Measurements from ENCODE around the gene KIF3C. TPM values are rescaled to one million over a fixed set of nuclear protein-coding genes. Genes with fewer than 3 reads are reported as not detected.
"Not testable (repeated sequence)": the region's sequence is repeated elsewhere in the genome, so short reads cannot be mapped to it uniquely, and the experiment has no call there.

Gene KIF3C
- total RNA-seq, 8 experiments from 2014 or later, result 1.1 to 61.7 (median 48.5) TPM

DNA sequence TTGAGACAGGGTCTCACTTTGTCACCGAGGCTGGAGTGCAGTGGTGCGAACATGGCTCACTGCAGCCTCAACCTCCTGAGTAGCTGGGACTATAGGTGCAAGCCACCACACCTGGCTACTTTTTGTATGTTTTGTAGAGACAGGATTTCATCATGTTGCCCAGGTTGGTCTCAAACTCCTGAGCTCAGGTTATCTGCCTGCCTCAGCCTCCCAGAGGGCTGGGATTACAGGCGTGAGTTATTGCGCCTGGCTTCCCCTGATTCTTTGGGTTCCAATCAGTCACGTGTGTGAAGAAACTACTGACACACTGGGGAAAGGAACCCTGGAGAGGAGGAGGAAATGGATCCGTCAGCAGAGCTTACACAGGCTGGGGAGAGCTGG, 29.3 kb upstream of the KIF3C start:
- in situ Hi-C loops (cut with MboI; ENCODE audit: low pct_unique_long_range_greater_than_20kb in 2 of 9, low sequenced_read_pairs in 9 of 9, unreplicated experiment in 9 of 9), result no loop called here
- Histone ChIP-seq H3K27ac (no peak overlapping the region), H3K4me3 (no peak overlapping the region), H3K4me1 (replicated peaks in 1 of 2) (peaks cover 0 to 11% of the 10 kb centered on the region in 2 donors)
- ATAC-seq (replicated peaks in 6 of 8), result no peak
- 20 to 100% (median 80%) methylated on average over 1 to 6 of the region's 6 CpGs; no CpG with 5 or more reads in 2 of the 10 experiments for WGBS, 10 experiments

DNA sequence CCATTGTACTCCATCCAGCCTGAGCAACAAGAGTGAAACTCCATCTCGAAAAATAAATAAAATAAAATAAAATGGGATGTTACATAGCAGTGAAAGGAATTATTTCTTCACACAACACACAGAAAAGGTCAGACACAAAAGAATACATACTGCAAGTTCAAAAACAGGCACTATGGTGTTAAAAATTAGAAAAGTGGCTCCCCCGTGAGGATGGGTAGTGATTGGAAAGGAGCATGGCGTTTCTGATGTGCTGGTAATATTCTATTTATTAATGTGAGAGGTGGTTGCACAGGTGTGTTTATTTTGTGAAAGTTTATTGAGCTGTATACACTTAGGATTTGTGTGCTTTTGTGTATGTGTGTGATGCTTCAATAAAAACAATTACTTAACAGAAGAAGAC, 28.6 kb upstream of the KIF3C start:
- Histone ChIP-seq H3K27ac (no peak overlapping the region), H3K4me3 (no peak overlapping the region), H3K4me1 (replicated peaks in 1 of 2) (peaks cover 0 to 11% of the 10 kb centered on the region in 2 donors)
- no peak for ATAC-seq (replicated peaks in 6 of 8)
- 77 to 100% (median 92%) methylated on average over 1 to 3 of the region's 3 CpGs; no CpG with 5 or more reads in 1 of the 10 experiments for WGBS, 10 experiments
- in situ Hi-C loops (cut with MboI; ENCODE audit: low pct_unique_long_range_greater_than_20kb in 2 of 9, low sequenced_read_pairs in 9 of 9, unreplicated experiment in 9 of 9), result no loop called here

DNA sequence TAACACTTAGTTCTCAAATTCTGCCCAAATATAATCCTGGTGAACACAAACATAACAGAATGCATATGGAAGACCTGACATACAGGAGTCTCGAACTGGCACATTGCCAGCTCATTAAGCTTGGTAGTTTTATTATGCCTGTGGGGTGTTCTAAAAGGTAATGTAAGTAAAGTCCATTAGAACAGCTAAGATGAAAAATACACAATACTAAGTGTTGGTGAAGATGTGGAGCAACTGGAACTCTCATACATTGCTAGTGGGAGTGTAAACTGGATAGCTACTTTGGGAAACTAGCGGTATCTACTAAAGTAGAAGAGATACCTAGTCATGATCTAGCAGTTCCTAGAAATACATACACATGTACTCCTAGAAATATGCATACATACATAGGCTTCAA, 27.3 kb upstream of the KIF3C start:
- ATAC-seq (replicated peaks in 6 of 8), result no peak
- H3K4me3 ChIP-seq, result no peak overlapping the region
- in situ Hi-C loops (cut with MboI; ENCODE audit: low pct_unique_long_range_greater_than_20kb in 2 of 9, low sequenced_read_pairs in 9 of 9, unreplicated experiment in 9 of 9), result no loop called here
- H3K4me1 ChIP-seq (replicated peaks in 1 of 2), result peaks cover 0 to 11% of the 10 kb centered on the region in 2 donors
- 0 to 100% (median 63%) methylated on average over 1 to 2 of the region's 2 CpGs; no CpG with 5 or more reads in 2 of the 10 experiments for WGBS, 10 experiments
- H3K27ac ChIP-seq, result no peak overlapping the region

DNA sequence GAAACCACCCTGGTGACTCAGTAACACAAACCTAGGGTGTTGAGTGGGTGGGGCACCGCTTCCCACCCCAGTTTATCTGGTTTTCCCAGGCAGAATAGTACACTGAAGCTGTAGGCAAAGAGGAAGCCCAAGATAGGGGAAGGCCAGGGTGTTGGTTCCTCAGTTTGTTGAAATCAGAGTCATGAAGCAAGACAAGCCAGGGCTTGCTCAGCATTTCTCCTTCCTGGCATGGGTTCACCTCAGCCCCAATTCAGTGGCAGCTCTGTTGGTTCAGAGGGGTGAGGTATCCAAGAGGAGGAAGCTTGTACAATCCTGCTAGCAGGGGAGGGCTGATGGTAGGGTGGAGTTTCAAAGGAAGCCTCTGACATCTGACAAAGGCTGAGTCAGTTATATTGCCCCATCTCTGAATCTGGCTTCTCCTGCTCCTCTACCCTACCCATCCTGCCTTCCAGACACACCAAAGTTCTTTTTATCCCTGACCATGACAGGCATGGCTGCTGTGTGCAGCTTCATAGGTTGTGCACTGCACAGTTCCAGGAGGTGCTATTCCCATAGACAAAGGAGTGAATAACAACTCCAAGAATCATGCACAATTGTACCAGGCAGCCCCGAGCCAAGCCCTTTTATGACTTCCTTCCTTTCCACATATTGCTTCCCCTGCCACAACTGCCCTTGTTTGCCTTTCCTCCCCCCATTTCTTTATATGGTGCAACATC, 26.7 kb upstream of the KIF3C start:
- in situ Hi-C loops (cut with MboI; ENCODE audit: low pct_unique_long_range_greater_than_20kb in 2 of 9, low sequenced_read_pairs in 9 of 9, unreplicated experiment in 9 of 9), result no loop called here
- Histone ChIP-seq H3K4me3 (no peak overlapping the region), H3K27ac (no peak overlapping the region), H3K4me1 (replicated peaks in 1 of 2) (peaks cover 0 to 11% of the 10 kb centered on the region in 2 donors)
- ATAC-seq (replicated peaks in 6 of 8), result peak in 2 of 8 experiments; percentile 73 to 84
- 15 to 100% (median 49%) methylated on average over 1 to 2 of the region's 2 CpGs; no CpG with 5 or more reads in 6 of the 10 experiments for WGBS, 10 experiments

DNA sequence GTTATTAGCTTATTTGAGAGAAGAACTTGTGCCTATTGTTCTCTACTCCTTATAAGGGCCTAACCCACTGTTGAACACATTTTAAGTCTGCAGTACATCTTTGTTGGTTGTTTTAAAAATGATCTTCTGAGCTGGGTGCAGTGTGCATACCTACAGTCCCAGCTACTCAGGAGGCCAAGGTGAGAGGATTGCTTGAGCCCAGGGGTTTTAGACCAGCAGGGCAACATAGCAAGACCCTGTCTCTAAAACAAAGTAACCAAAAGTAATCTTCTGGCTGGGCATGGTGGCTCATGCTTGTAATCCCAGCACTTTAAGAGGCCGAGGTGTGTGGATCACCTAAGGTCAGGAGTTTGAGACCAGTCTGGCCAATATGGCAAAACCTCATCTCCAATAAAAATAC, 25.8 kb upstream of the KIF3C start:
- Histone ChIP-seq H3K27ac (no peak overlapping the region), H3K4me3 (no peak overlapping the region), H3K4me1 (replicated peaks in 1 of 2) (peaks cover 0 to 11% of the 10 kb centered on the region in 2 donors)
- WGBS, 10 experiments, result 83 to 100% (median 86%) methylated on average over 1 of the region's 1 CpG; no CpG with 5 or more reads in 6 of the 10 experiments
- ATAC-seq (replicated peaks in 6 of 8), result no peak
- in situ Hi-C loops (cut with MboI; ENCODE audit: low pct_unique_long_range_greater_than_20kb in 2 of 9, low sequenced_read_pairs in 9 of 9, unreplicated experiment in 9 of 9), result no loop called here

DNA sequence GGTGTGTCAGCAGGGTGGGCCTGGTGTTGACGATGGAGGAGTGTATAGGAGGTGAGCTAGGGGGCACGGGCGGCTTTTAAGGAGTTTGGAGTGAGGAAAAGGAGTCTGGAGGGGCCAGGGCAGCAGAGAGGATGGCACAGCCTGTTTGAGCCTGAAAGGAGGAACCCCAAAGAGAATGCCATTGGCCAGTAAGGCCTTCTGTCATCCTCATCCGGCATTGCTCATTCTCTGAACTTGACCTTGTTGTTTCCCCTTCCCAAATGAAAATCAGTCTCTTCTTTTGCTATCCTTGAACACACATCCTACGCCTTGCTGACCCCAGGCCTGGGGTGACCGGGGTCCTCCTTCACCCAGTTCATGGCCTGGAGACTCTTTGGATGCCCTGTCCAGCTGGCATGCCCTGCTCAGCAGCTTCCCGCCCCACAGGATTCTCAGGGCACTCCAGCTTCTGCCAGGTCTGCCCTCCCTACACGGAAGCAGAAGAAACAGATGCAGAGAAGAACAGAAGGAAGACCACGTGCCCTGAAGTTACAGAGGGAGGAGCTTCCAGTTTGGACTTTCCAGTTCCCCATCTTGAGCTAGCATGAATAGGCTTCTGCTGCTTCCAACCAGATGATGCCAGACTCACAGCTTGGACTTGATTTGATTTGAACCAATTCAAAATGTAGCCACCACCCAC, 20.5 kb upstream of the KIF3C start:
- H3K4me3 ChIP-seq, result no peak overlapping the region

DNA sequence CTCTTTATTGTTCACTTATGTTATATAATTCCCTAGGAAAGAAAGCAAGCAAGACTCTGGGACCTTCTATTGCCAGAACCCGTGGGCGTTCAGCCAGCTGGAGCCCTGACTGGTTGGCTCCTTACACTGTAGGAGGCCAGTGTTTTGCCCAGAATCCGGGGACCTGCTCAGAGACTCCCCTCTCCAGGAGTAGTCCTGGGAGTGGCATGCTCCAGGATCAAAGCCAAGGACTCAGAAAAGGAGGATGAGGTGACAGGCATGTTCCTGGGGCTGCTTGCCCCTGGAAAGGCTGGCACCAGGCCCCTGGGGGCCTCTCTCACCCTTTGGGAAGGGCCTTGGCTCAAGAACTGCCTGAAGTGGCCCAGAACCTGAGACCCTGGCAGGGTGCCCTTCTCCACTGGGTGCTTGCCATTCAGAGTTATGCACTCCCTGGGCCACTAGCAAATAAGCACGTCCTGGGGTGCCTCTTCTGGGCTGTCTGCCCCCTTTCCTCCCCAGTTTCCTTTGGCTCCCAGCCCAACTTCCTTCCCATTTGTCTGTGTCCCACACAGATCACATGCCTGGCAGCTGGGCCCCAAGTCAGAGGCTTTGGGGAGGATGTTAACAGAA, 19.6 kb upstream of the KIF3C start:
- ATAC-seq (replicated peaks in 6 of 8), result peak in 1 of 8 experiments; percentile 76

More for the DNA sequence above, 20.5 kb upstream of the KIF3C start:
- Histone ChIP-seq H3K4me1 (replicated peaks in 1 of 2) (no peaks in the 10 kb centered on the region), H3K27ac (no peak overlapping the region)
- ATAC-seq (replicated peaks in 6 of 8), result peak in 4 of 8 experiments; percentile 35 to 74 (median 54)
- in situ Hi-C loops (cut with MboI; ENCODE audit: low pct_unique_long_range_greater_than_20kb in 2 of 9, low sequenced_read_pairs in 9 of 9, unreplicated experiment in 9 of 9), result no loop called here
- 46 to 95% (median 73%) methylated on average over 2 to 7 of the region's 9 CpGs for WGBS, 10 experiments

DNA sequence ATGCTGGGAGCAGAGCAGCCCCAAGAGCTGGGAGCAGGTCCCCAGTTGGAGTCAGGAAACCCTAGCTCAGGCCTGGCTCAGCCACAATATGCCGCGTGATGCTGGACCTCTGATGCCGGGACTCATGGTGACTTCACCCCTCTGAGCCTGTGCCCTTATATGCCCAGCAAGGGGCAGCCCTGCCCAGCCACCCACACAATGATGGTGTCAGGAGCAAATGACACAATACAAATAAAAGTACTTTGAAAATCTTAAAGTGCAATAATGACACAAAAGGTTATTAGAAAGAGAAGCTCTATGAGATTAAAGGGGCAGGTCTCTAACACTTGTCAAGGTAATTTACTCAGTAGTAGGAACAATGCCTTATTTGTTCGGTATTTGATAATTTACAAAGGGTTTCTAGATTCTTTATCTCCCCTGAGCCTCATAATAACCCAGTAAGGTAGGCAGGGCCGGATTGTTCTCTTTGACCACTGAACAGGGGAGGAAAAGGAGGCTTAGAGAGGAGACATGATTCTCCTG, 18.3 kb upstream of the KIF3C start:
- Histone ChIP-seq H3K4me1 (replicated peaks in 1 of 2) (no peaks in the 10 kb centered on the region), H3K27ac (no peak overlapping the region), H3K4me3 (no peak overlapping the region)
- in situ Hi-C loops (cut with MboI; ENCODE audit: low pct_unique_long_range_greater_than_20kb in 2 of 9, low sequenced_read_pairs in 9 of 9, unreplicated experiment in 9 of 9), result no loop called here
- ATAC-seq (replicated peaks in 6 of 8), result peak in 1 of 8 experiments; percentile 17
- 43 to 100% (median 80%) methylated on average over 1 to 5 of the region's 5 CpGs; no CpG with 5 or more reads in 1 of the 10 experiments for WGBS, 10 experiments

More for the DNA sequence above, 19.6 kb upstream of the KIF3C start:
- Histone ChIP-seq H3K4me3 (no peak overlapping the region), H3K27ac (no peak overlapping the region), H3K4me1 (replicated peaks in 1 of 2) (no peaks in the 10 kb centered on the region)
- 0 to 80% (median 54%) methylated on average over 1 to 4 of the region's 4 CpGs; no CpG with 5 or more reads in 3 of the 10 experiments for WGBS, 10 experiments
- in situ Hi-C loops (cut with MboI; ENCODE audit: low pct_unique_long_range_greater_than_20kb in 2 of 9, low sequenced_read_pairs in 9 of 9, unreplicated experiment in 9 of 9), result no loop called here

DNA sequence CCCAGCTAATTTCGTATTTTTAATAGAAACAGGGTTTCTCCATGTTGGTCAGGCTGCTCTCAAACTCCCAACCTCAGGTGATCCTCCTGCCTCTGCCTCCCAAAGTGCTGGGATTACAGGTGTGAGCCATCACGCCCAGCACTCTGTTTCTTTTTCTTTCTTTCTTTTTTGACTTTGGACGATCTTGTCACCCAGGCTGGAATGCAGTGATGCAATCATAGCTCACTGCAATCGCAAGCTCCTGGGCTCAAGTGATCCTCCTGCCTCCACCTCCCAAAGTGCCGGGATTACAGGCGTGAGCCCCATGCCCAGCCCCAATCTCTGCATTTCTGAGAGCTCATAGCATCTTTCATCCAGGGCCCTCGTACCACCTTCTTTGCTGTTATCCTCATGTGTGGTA, 17.1 kb upstream of the KIF3C start:
- H3K4me1 ChIP-seq (replicated peaks in 1 of 2); ATAC-seq (replicated peaks in 6 of 8); H3K4me3 ChIP-seq; H3K27ac ChIP-seq: not testable (repeated sequence)
- in situ Hi-C loops (cut with MboI; ENCODE audit: low pct_unique_long_range_greater_than_20kb in 2 of 9, low sequenced_read_pairs in 9 of 9, unreplicated experiment in 9 of 9), result loop anchor here in 2 of 9 experiments (10.0 to 25.0 kb wide), 2 partner anchors 138 to 145 kb away; no protein-coding TSS in a partner anchor
- WGBS, 10 experiments, result 46 to 100% (median 73%) methylated on average over 1 to 6 of the region's 7 CpGs; no CpG with 5 or more reads in 1 of the 10 experiments

DNA sequence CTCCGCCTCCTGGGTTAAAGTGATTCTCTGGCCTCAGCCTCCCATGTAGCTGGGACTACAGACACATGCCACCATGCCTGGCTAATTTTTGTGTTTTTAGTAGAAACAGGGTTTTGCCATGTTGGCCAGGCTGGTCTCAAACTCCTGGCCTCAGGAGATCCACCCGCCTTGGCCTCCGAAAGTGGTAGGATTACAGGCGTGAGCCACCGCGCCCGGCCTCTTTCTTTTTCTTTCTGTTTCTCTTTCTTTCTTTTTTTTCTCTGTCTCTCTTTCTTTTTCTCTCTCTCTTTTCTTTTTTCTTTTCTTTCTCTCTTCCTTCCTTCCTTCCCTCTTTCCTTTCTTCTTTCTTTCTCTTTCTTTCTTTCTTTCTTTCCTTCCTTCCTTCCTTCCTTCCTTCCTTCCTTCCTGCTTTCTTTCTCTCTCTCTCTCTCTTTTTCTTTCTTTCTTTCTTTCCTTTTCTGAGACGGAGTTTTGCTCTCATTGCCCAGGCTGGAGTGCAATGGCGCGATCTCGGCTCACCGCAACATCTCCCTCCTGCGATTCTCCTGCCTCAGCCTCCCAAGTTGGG, 16.6 kb upstream of the KIF3C start:
- in situ Hi-C loops (cut with MboI; ENCODE audit: low pct_unique_long_range_greater_than_20kb in 2 of 9, low sequenced_read_pairs in 9 of 9, unreplicated experiment in 9 of 9), result loop anchor here in 2 of 9 experiments (10.0 to 25.0 kb wide), 2 partner anchors 138 to 146 kb away; no protein-coding TSS in a partner anchor
- H3K27ac ChIP-seq; H3K4me1 ChIP-seq (replicated peaks in 1 of 2); ATAC-seq (replicated peaks in 6 of 8); H3K4me3 ChIP-seq: not testable (repeated sequence)
- WGBS, 10 experiments, result 80 to 100% (median 98%) methylated on average over 4 to 13 of the region's 13 CpGs; no CpG with 5 or more reads in 1 of the 10 experiments

DNA sequence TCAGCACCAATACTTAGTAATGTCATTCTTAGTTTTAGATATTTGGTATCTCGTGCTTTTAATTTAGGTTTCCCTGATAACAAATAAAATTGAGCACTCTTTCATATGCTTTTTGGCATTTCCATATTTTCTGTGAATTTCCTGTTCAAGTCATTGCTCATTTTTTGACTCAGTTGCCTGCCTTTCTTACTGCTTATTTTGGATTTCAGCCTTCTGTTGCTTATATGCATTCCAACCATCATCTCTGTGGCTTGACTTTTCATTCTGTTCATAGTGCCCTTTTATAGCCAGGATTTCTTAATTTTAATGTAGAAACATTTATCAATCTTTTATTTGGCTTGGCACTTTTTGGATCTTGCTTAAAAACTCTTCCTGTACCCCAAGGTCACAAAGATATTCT, 14.5 kb upstream of the KIF3C start:
- no peak overlapping the region for H3K4me3 ChIP-seq
- WGBS, 10 experiments, result 44 to 88% (median 67%) methylated on average over 1 of the region's 1 CpG; no CpG with 5 or more reads in 3 of the 10 experiments
- no peaks in the 10 kb centered on the region for H3K4me1 ChIP-seq (replicated peaks in 1 of 2)
- in situ Hi-C loops (cut with MboI; ENCODE audit: low pct_unique_long_range_greater_than_20kb in 2 of 9, low sequenced_read_pairs in 9 of 9, unreplicated experiment in 9 of 9), result loop anchor here in 2 of 9 experiments (10.0 to 25.0 kb wide), 2 partner anchors 140 to 148 kb away; no protein-coding TSS in a partner anchor
- H3K27ac ChIP-seq, result no peak overlapping the region
- ATAC-seq (replicated peaks in 6 of 8), result no peak

DNA sequence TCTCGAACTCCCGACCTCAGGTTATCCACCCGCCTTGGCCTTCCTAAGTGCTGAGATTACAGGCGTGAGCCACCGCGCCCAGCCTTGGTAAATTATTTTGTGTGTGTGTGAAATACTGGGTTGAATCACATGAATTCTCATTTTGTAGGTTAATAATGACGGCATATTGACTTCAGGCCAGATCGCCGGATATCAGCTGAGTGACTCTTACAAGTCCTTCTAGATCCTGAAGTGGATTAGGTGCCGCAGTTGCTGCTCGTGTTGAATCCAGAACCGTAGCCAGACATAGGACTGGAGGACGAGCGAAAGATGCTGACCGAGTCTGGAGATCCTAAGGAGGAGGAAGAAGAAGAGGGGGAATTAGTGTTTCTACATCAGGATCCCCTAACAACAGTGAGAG, 12.2 kb upstream of the KIF3C start:
- H3K27ac ChIP-seq, result no peak overlapping the region
- 80 to 100% (median 91%) methylated on average over 2 to 9 of the region's 15 CpGs for WGBS, 10 experiments
- H3K4me3 ChIP-seq, result no peak overlapping the region
- in situ Hi-C loops (cut with MboI; ENCODE audit: low pct_unique_long_range_greater_than_20kb in 2 of 9, low sequenced_read_pairs in 9 of 9, unreplicated experiment in 9 of 9), result loop anchor here in 2 of 9 experiments (10.0 to 25.0 kb wide), 2 partner anchors 143 to 150 kb away; no protein-coding TSS in a partner anchor
- no peaks in the 10 kb centered on the region for H3K4me1 ChIP-seq (replicated peaks in 1 of 2)
- ATAC-seq (replicated peaks in 6 of 8), result no peak
